WI38 (cell line): ENCODE measurements around the gene FCHO2.
"Not testable (repeated sequence)": the region's sequence is repeated elsewhere in the genome, so short reads cannot be mapped to it uniquely, and the experiment has no call there.

Source experiments
- H3K4me3 ChIP-seq: 2 replicates; pipeline ENCODE4 v1.5.1; 2011; ENCODE audit warnings: low read depth, mild to moderate bottlenecking, control low read depth, low read length
- CTCF ChIP-seq: IDR thresholded peaks from 2 replicates; pipeline ENCODE4 v1.5.1; 2012; ENCODE audit warnings: low read depth, mild to moderate bottlenecking, control low read depth, low read length

Gene FCHO2

GRCh38 chr5:72922422-72922821, 33.4 kb upstream of the FCHO2 start:
- H3K4me3 ChIP-seq: no peak overlapping the region
- TF ChIP-seq CTCF: no peak

- TF ChIP-seq CTCF: no peak
- no peak overlapping the region for H3K4me3 ChIP-seq
Measured at GRCh38 chr5:72925336-72926010, 30.4 kb upstream of the FCHO2 start.

- not testable (repeated sequence) for H3K4me3 ChIP-seq
Measured at GRCh38 chr5:72932686-72933085, 23.2 kb upstream of the FCHO2 start.

GRCh38 chr5:72934953-72935725, 20.7 kb upstream of the FCHO2 start:
- not testable (repeated sequence) for H3K4me3 ChIP-seq

GRCh38 chr5:72936893-72937292, 18.9 kb upstream of the FCHO2 start:
- no peak for TF ChIP-seq CTCF
- H3K4me3 ChIP-seq: no peak overlapping the region

GRCh38 chr5:72937517-72938061, 18.3 kb upstream of the FCHO2 start:
- TF ChIP-seq CTCF: no peak
- no peak overlapping the region for H3K4me3 ChIP-seq

GRCh38 chr5:72938206-72938605, 17.6 kb upstream of the FCHO2 start:
- no peak overlapping the region for H3K4me3 ChIP-seq
- TF ChIP-seq CTCF: no peak

GRCh38 chr5:72940082-72940481, 15.8 kb upstream of the FCHO2 start:
- TF ChIP-seq CTCF: no peak
- no peak overlapping the region for H3K4me3 ChIP-seq
